Natural killer cell (primary cell): ENCODE measurements around the gene NCK1. TPM values are rescaled to one million over a fixed set of nuclear protein-coding genes. Genes with fewer than 3 reads are reported as not detected.
A peak's percentile ranks its signal among the peaks of the same experiment; 100 is the strongest.

ENCODE experiments used
- ATAC-seq, 3 donors: fragments of 150-1000 bp in 2 of 3; fragments of 200-7000 bp in 1 of 3; cut with Tn5 transposase; 1 replicate in 1 of 3; 2 replicates in 2 of 3; pipeline ENCODE4 v1.10.0; 2021; ENCODE audit warnings: mild to moderate bottlenecking in 2 of 3, moderate library complexity in 2 of 3
- DNase-seq, 2 donors: peaks; one replicate each; pipeline versions ENCODE4 v3.0.0 to v3.0.0-alpha.2; 2013 to 2021; ENCODE audit warnings: mixed read lengths in 1 of 2
- H3K27ac ChIP-seq: one replicate; pipeline ENCODE4 v1.5.1; 2013; ENCODE audit warnings: mild to moderate bottlenecking, low read length
- H3K27me3 ChIP-seq: one replicate; pipeline ENCODE4 v1.6.1; 2013; ENCODE audit warnings: low read length; ENCODE audit not compliant: control insufficient read depth, insufficient read depth
- H3K36me3 ChIP-seq: one replicate; pipeline ENCODE4 v1.6.1; 2013; ENCODE audit warnings: low read length; ENCODE audit not compliant: control insufficient read depth, insufficient read depth
- H3K4me1 ChIP-seq: one replicate; pipeline ENCODE4 v1.6.1; 2013; ENCODE audit warnings: low read length; ENCODE audit not compliant: control insufficient read depth, insufficient read depth
- H3K4me3 ChIP-seq: one replicate; pipeline ENCODE4 v1.5.1; 2013; ENCODE audit warnings: low read length
- H3K9me3 ChIP-seq: one replicate; pipeline ENCODE4 v1.6.1; 2013; ENCODE audit warnings: low read length; ENCODE audit not compliant: control insufficient read depth, insufficient read depth
- H3K27ac Mint-ChIP-seq, 2 donors: one replicate each; pipeline ENCODE4 v1.8.0; 2022; ENCODE audit warnings: mild to moderate bottlenecking in 2 of 2, mixed read lengths in 2 of 2, moderate library complexity in 1 of 2
- H3K27me3 Mint-ChIP-seq, 2 donors: one replicate each; pipeline ENCODE4 v1.8.0; 2022; ENCODE audit warnings: low read depth in 2 of 2, mixed read lengths in 2 of 2
- H3K36me3 Mint-ChIP-seq: one replicate; pipeline ENCODE4 v1.8.0; 2022; ENCODE audit warnings: mixed read lengths
- H3K4me1 Mint-ChIP-seq, 2 donors: one replicate each; pipeline ENCODE4 v1.8.0; 2022; ENCODE audit warnings: mixed read lengths in 2 of 2
- H3K4me3 Mint-ChIP-seq: one replicate; pipeline ENCODE4 v1.8.0; 2022; ENCODE audit warnings: mild to moderate bottlenecking, moderate library complexity, mixed read lengths
- H3K9me3 Mint-ChIP-seq, 2 donors: one replicate each; pipeline ENCODE4 v1.8.0; 2022; ENCODE audit warnings: mixed read lengths in 2 of 2
- WGBS: methylation state at CpG from one replicate; pipeline ENCODE4 v1.1.7; 2013; ENCODE audit warnings: missing lambda C conversion rate; ENCODE audit not compliant: insufficient coverage; 5-methylcytosine and 5-hydroxymethylcytosine counted together
- intact Hi-C: fragments of 100-400 bp; cut with micrococcal nuclease; formaldehyde crosslinking; loops from one replicate; pipeline ENCODE4 v1.14.2; 2022
- total RNA-seq, 4 donors: library from RNA; stranded (reverse); fragments of 120-200 nt in 1 of 4; gene quantifications; one replicate each; pipeline versions ENCODE4 v1.2.3 to v1.2.4, GENCODE V29; 2013 to 2022
- TF ChIP-seq, protein P1 (sequence below): fragments of 200-600 bp; IDR thresholded peaks from one replicate; pipeline ENCODE4 v1.8.0; 2022; ENCODE audit warnings: antibody characterized with exemption

Gene NCK1
- total RNA-seq, 3 donors from 2014 or later (not counting 1 experiment from before 2014, with no cell fraction given) = 61.2 to 77.9 (median 69.5) TPM

DNA sequence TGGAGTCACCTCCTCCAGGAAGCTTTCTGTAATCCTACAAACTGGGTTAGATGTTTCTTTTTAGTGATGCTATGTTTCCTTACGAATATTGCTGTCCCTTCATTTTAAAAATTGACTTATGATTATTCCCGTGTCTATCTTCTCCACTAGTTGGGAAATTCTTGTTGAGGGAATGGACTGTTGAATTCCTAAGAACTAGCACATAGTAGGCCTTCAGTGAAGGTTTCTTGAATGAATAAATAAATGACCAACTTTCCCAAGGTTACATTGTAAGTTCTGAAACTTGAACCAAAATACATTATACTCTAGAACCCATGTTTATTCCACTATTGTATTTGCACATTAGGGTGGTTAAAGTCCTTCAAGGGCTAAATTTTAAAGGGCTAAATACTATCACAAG, 95.0 kb downstream of the NCK1 start:
- no peaks in the 10 kb centered on the region for H3K9me3 Mint-ChIP-seq
- H3K27me3 Mint-ChIP-seq = no peaks in the 10 kb centered on the region
- peaks cover 34 to 39% of the 10 kb centered on the region in 2 donors for H3K4me1 Mint-ChIP-seq
- Histone ChIP-seq H3K4me3 (no peak overlapping the region), H3K9me3 (no peaks in the 10 kb centered on the region), H3K27ac (no peak overlapping the region), H3K4me1 (peaks cover 4% of the 10 kb centered on the region), H3K27me3 (no peaks in the 10 kb centered on the region), H3K36me3 (no peaks in the 10 kb centered on the region)
- H3K36me3 Mint-ChIP-seq = no peaks in the 10 kb centered on the region
- H3K4me3 Mint-ChIP-seq = no peak overlapping the region
- no peak for ATAC-seq
- peak overlapping the region in 1 of 2 donors; percentile 60 for H3K27ac Mint-ChIP-seq
- WGBS = no CpG with 5 or more reads among the region's 2 CpGs
- intact Hi-C loops = loop anchor here (5.0 kb wide), 1 partner anchor 75 kb away; no protein-coding TSS in a partner anchor
- DNase-seq = no peak
- TF ChIP-seq, protein P1, sequence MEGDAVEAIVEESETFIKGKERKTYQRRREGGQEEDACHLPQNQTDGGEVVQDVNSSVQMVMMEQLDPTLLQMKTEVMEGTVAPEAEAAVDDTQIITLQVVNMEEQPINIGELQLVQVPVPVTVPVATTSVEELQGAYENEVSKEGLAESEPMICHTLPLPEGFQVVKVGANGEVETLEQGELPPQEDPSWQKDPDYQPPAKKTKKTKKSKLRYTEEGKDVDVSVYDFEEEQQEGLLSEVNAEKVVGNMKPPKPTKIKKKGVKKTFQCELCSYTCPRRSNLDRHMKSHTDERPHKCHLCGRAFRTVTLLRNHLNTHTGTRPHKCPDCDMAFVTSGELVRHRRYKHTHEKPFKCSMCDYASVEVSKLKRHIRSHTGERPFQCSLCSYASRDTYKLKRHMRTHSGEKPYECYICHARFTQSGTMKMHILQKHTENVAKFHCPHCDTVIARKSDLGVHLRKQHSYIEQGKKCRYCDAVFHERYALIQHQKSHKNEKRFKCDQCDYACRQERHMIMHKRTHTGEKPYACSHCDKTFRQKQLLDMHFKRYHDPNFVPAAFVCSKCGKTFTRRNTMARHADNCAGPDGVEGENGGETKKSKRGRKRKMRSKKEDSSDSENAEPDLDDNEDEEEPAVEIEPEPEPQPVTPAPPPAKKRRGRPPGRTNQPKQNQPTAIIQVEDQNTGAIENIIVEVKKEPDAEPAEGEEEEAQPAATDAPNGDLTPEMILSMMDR = no peak

DNA sequence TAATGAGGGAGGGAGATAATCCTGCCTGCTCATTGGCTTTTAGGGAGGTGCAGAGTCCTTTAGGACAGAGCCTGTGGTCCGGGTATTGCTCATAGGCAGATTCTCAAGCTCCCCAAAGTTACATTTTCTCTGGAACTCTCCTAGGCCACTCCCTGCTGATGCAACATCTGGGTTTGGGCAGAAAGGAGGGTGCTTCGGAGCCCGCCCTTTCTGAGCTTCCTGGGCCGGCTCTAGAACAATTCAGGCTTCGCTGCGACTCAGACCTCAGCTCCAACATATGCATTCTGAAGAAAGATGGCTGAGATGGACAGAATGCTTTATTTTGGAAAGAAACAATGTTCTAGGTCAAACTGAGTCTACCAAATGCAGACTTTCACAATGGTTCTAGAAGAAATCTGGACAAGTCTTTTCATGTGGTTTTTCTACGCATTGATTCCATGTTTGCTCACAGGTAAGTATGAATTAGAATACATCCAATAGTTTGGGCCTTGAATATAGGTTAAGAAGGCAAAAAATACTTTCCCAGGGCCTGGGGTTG, 95.8 kb downstream of the NCK1 start, which contains the start of gene IL20RB:
Gene IL20RB, plus strand, starts transcription at position 233 of the 538 bp plus-strand sequence. Its CDS starts 131 bp downstream, at position 364.
- WGBS = 91% methylated on average over 7 of the region's 7 CpGs
- TF ChIP-seq, protein P1 = no peak
- H3K9me3 ChIP-seq = no peaks in the 10 kb centered on the region
- peak within 1 kb of the TSS; percentile 21 to 60 for H3K27ac Mint-ChIP-seq
- intact Hi-C loops = loop anchor here (5.0 kb wide), 1 partner anchor 76 kb away; no protein-coding TSS in a partner anchor
- no peak for ATAC-seq
- no peaks in the 10 kb centered on the region for H3K9me3 Mint-ChIP-seq
- H3K27me3 Mint-ChIP-seq = no peaks in the 10 kb centered on the region
- no peak within 1 kb of the TSS for H3K4me3 Mint-ChIP-seq
- no peak within 1 kb of the TSS for H3K4me3 ChIP-seq
- peaks cover 29 to 35% of the 10 kb centered on the region in 2 donors for H3K4me1 Mint-ChIP-seq
- no peak for DNase-seq
- no peaks in the 10 kb centered on the region for H3K36me3 Mint-ChIP-seq
- H3K36me3 ChIP-seq = no peaks in the 10 kb centered on the region
- no peak within 1 kb of the TSS for H3K27ac ChIP-seq
- H3K27me3 ChIP-seq = no peaks in the 10 kb centered on the region
- peaks cover 4% of the 10 kb centered on the region for H3K4me1 ChIP-seq

DNA sequence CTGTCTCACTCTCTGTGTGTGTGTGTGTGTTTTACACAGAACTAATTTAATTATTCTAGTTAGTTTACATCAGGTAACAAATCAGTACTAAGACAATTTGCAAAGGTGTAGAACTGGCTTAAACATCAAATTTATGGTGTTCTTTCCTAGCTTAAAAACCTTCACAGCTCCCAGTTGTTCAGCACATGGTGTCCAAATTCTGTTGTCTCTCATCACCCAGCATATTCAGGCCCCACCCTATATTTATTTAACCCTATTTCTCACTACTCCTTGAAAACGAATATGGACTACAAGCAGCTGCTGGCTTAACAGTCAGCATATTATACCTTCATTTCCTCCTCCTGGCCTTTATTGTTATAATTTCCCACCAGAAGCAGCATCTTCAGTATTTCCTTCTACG, 96.9 kb downstream of the NCK1 start:
- peaks cover 4% of the 10 kb centered on the region for H3K4me1 ChIP-seq
- no peaks in the 10 kb centered on the region for H3K27me3 ChIP-seq
- no peaks in the 10 kb centered on the region for H3K9me3 ChIP-seq
- ATAC-seq = no peak
- peak overlapping the region in 1 of 2 donors; percentile 21 for H3K27ac Mint-ChIP-seq
- intact Hi-C loops = loop anchor here (5.0 kb wide), 1 partner anchor 77 kb away; no protein-coding TSS in a partner anchor
- no peaks in the 10 kb centered on the region for H3K9me3 Mint-ChIP-seq
- no peaks in the 10 kb centered on the region for H3K36me3 Mint-ChIP-seq
- no peak overlapping the region for H3K4me3 Mint-ChIP-seq
- H3K4me3 ChIP-seq = no peak overlapping the region
- WGBS = 96% methylated on average over 2 of the region's 2 CpGs
- H3K4me1 Mint-ChIP-seq = peaks cover 29 to 35% of the 10 kb centered on the region in 2 donors
- TF ChIP-seq, protein P1 = no peak
- DNase-seq = no peak
- no peaks in the 10 kb centered on the region for H3K27me3 Mint-ChIP-seq
- H3K27ac ChIP-seq = no peak overlapping the region
- H3K36me3 ChIP-seq = no peaks in the 10 kb centered on the region
